Endothelial cell of umbilical vein (primary cell): ENCODE data around the gene DSCAML1. TPM values are rescaled to one million over a fixed set of nuclear protein-coding genes. Genes with fewer than 3 reads are reported as not detected.

Experiments used
- BruUV-seq: library from RNA; stranded (reverse); fragments of 400-500 nt; replicated peaks from 2 replicates; lab custom pipeline; 2021; lab: Mats Ljungman, UMichigan
- CTCF ChIA-PET: fragments of 300-600, 350-600 bp; sonication (Branson Sonifier 250); formaldehyde crosslinking; loops from one replicate; lab custom pipeline; 2021; ENCODE audit warnings: antibody characterized with exemption, inconsistent platforms; lab: Charles Lee
- POLR2A ChIA-PET: fragments of 300-600, 350-600 bp; sonication (Branson Sonifier 250); formaldehyde crosslinking; loops from one replicate; lab custom pipeline; 2021; ENCODE audit warnings: antibody characterized with exemption, inconsistent platforms; lab: Charles Lee
- DNase-seq: peaks from one replicate; pipeline ENCODE4 v3.0.0-alpha.2; 2011; ENCODE audit warnings: low read depth, low spot score
- FAIRE-seq: peaks from 2 replicates; lab custom pipeline; 2011; peaks lifted over from hg19 to GRCh38; lab: Jason Lieb, UNC
- H2AFZ ChIP-seq: 2 replicates; pipeline ENCODE4 v1.6.0; 2012; ENCODE audit warnings: low read depth, low read length, control low read depth, inconsistent platforms
- H3K27ac ChIP-seq: 2 replicates; pipeline ENCODE4 v1.5.1; 2011; ENCODE audit warnings: low read depth, mild to moderate bottlenecking, control low read depth, low read length, moderate library complexity; ENCODE audit not compliant: insufficient read depth
- H3K27me3 ChIP-seq, 2 experiments: 2 replicates each; pipeline versions ENCODE4 v1.6.0 to v1.6.1; 2011; ENCODE audit warnings: low read length in 2 of 2, mixed read lengths in 1 of 2; ENCODE audit not compliant: control insufficient read depth in 2 of 2, insufficient read depth in 2 of 2
- H3K36me3 ChIP-seq, 2 experiments: 2 replicates in 1 of 2; 3 replicates in 1 of 2; pipeline ENCODE4 v1.5.1; 2011; ENCODE audit warnings: low read length in 2 of 2, mild to moderate bottlenecking in 1 of 2, moderate library complexity in 1 of 2; ENCODE audit not compliant: control insufficient read depth in 2 of 2, insufficient read depth in 2 of 2; ENCODE audit errors: extremely low read depth in 1 of 2
- H3K4me1 ChIP-seq: 3 replicates; pipeline ENCODE4 v1.5.1; 2011; ENCODE audit warnings: mild to moderate bottlenecking, low read length; ENCODE audit not compliant: control insufficient read depth, insufficient read depth; ENCODE audit errors: extremely low read depth
- H3K4me2 ChIP-seq: 2 replicates; pipeline ENCODE4 v1.6.1; 2011; ENCODE audit warnings: low read length, control low read depth, mixed read lengths; ENCODE audit not compliant: insufficient read depth
- H3K4me3 ChIP-seq, 3 experiments: fragments of 200-600 bp in 1 of 3; sonication (generic), shearing (Covaris generic) in 1 of 3; replicated peaks in 1 of 3; 2 replicates each; pipeline ENCODE4 v1.5.1; 2011 to 2016; ENCODE audit warnings: control low read depth in 3 of 3, low read length in 3 of 3, mild to moderate bottlenecking in 2 of 3, inconsistent platforms in 1 of 3, low read depth in 1 of 3, moderate library complexity in 1 of 3; ENCODE audit not compliant: insufficient read depth in 1 of 3
- H3K79me2 ChIP-seq: 2 replicates; pipeline ENCODE4 v1.6.0; 2012; ENCODE audit warnings: low read length, inconsistent platforms; ENCODE audit not compliant: control insufficient read depth, insufficient read depth
- H3K9ac ChIP-seq: replicated peaks from 2 replicates; pipeline ENCODE3; 2011; ENCODE audit warnings: low read length, control low read depth; ENCODE audit not compliant: insufficient read depth; ENCODE audit errors: extremely low read depth
- H3K9me1 ChIP-seq: replicated peaks from 3 replicates; pipeline ENCODE4 v1.6.0; 2011; ENCODE audit warnings: mild to moderate bottlenecking, low read length; ENCODE audit not compliant: control insufficient read depth, insufficient read depth; ENCODE audit errors: extremely low read depth
- H3K9me3 ChIP-seq: replicated peaks from 2 replicates; pipeline ENCODE4 v1.5.1; 2012; ENCODE audit warnings: low read length, inconsistent platforms; ENCODE audit not compliant: control insufficient read depth, insufficient read depth
- H4K20me1 ChIP-seq: replicated peaks from 2 replicates; pipeline ENCODE3; 2011; ENCODE audit warnings: mild to moderate bottlenecking, low read length; ENCODE audit not compliant: control insufficient read depth, insufficient read depth; ENCODE audit errors: extremely low read depth
- EZH2 ChIP-seq: IDR thresholded peaks from 2 replicates; pipeline ENCODE4 v1.6.1; 2012; ENCODE audit warnings: borderline replicate concordance, low read depth, mild to moderate bottlenecking, moderate library complexity, low read length, inconsistent platforms; ENCODE audit not compliant: severe bottlenecking
- FOS ChIP-seq: IDR thresholded peaks from 2 replicates; pipeline ENCODE4 v1.6.1; 2011; ENCODE audit warnings: mild to moderate bottlenecking, low read length, moderate library complexity, borderline replicate concordance; ENCODE audit not compliant: insufficient read depth
- GATA2 ChIP-seq: IDR thresholded peaks from 2 replicates; pipeline ENCODE4 v1.7.0; 2011; ENCODE audit warnings: low read depth, mild to moderate bottlenecking, moderate library complexity, mixed read lengths, low read length; ENCODE audit not compliant: insufficient read length, insufficient read depth
- JUN ChIP-seq: IDR thresholded peaks from 2 replicates; pipeline ENCODE4 v1.6.1; 2011; ENCODE audit warnings: borderline replicate concordance, low read depth; ENCODE audit not compliant: insufficient read length, insufficient read depth
- MYC ChIP-seq: IDR thresholded peaks from one replicate; pipeline ENCODE4 v1.6.1; 2011; ENCODE audit warnings: mild to moderate bottlenecking, low read depth, low read length
- POLR2A ChIP-seq: IDR thresholded peaks from 2 replicates; pipeline ENCODE4 v1.6.1; 2012; ENCODE audit warnings: low read depth, mild to moderate bottlenecking, control low read depth, low read length
- POLR2AphosphoS5 ChIP-seq: IDR thresholded peaks from 2 replicates; pipeline ENCODE4 v1.6.1; 2012; ENCODE audit warnings: low read depth, mild to moderate bottlenecking, control low read depth, low read length, moderate library complexity; ENCODE audit not compliant: insufficient read depth
- dilution Hi-C: fragments of 300-500 bp; cut with MboI; formaldehyde crosslinking; loops from one replicate; pipeline ENCODE4 v1.15.0; 2019; ENCODE audit warnings: low sequenced_read_pairs; ENCODE audit not compliant: extremely low pct_ligation_motif_present
- intact Hi-C: fragments of 100-400 bp; cut with micrococcal nuclease; formaldehyde crosslinking; loops from one replicate; pipeline ENCODE4 v1.10.0; 2022
- polyA plus RNA-seq, 4 experiments: library from polyadenylated mRNA; depleted of rRNA in 3 of 4; stranded (reverse) in 3 of 4; unstranded in 1 of 4; fragments of >200 nt; gene quantifications; 2 replicates each; pipeline versions ENCODE4 v1.2.1 to v1.2.3, GENCODE V29; 2011 to 2012; ENCODE audit warnings: missing spikeins in 1 of 4
- total RNA-seq: library from RNA; stranded (reverse); gene quantifications from 2 replicates; pipeline ENCODE4 v1.2.3, GENCODE V29; 2021
- TF ChIP-seq, protein P1 (sequence below), 2 donors: IDR thresholded peaks; 1 replicate in 1 of 2; 2 replicates in 1 of 2; pipeline ENCODE4 v1.5.1; 2011; ENCODE audit warnings: low read length in 2 of 2, mild to moderate bottlenecking in 2 of 2, moderate library complexity in 2 of 2, control low read depth in 1 of 2, inconsistent platforms in 1 of 2, low read depth in 1 of 2; ENCODE audit not compliant: insufficient read depth in 1 of 2; ENCODE audit errors: extremely low read depth in 1 of 2
- TF ChIP-seq, protein P2 (sequence below): IDR thresholded peaks from 2 replicates; pipeline ENCODE4 v1.6.1; 2011; ENCODE audit not compliant: insufficient read depth, insufficient read length

DSCAML1 gene
- total and polyA plus RNA-seq, 2 donors (not counting 3 experiments of a cell fraction or from before 2014, with no cell fraction given): not detected

DNA sequence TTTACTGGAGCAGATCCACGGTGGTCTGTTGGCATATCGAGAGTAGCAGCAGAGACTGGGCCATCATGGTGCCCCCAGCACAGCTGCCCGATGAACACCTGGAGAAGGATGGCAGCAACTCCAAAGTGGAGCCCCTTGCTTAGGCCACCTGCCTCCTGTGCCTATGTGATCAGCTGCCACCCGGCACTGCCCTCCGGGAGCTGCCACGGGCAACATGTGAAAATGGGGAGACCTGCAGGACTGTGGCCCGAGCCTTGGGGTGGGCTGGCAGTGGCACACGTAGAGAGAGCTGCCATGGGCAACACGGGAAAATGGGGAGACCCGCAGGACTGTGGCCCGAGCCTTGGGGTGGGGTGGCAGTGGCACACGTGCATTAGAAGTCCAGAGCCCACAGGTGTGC is 24.4 kb upstream of the DSCAML1 start:
- Histone ChIP-seq H3K9me1 (no peaks in the 10 kb centered on the region), H3K4me3 (no peak overlapping the region), H2AFZ (no peak overlapping the region), H3K4me2 (no peak overlapping the region), H3K9me3 (no peaks in the 10 kb centered on the region), H4K20me1 (no peaks in the 10 kb centered on the region), H3K27me3 (no peaks in the 10 kb centered on the region), H3K36me3 (no peaks in the 10 kb centered on the region), H3K79me2 (no peaks in the 10 kb centered on the region), H3K9ac (no peak overlapping the region), H3K4me1 (peaks cover 39% of the 10 kb centered on the region), H3K27ac (no peak overlapping the region)
- intact Hi-C loops: no loop called here
- no TSS peak for BruUV-seq
- ChIA-PET CTCF (interaction anchor here (1.1 to 12.2 kb wide), 4 partner anchors 12 to 232 kb away, joined by 4 to 520 read pairs (median 111); no protein-coding TSS in a partner anchor), POLR2A (no interaction called here)
- dilution Hi-C loops: no loop called here
- DNase-seq (no peak), FAIRE-seq (no peak)
- TF ChIP-seq EZH2 (no peak), MYC (no peak), POLR2AphosphoS5 (no peak), FOS (no peak), JUN (no peak), POLR2A (no peak), GATA2 (no peak)
- TF ChIP-seq, protein P1, sequence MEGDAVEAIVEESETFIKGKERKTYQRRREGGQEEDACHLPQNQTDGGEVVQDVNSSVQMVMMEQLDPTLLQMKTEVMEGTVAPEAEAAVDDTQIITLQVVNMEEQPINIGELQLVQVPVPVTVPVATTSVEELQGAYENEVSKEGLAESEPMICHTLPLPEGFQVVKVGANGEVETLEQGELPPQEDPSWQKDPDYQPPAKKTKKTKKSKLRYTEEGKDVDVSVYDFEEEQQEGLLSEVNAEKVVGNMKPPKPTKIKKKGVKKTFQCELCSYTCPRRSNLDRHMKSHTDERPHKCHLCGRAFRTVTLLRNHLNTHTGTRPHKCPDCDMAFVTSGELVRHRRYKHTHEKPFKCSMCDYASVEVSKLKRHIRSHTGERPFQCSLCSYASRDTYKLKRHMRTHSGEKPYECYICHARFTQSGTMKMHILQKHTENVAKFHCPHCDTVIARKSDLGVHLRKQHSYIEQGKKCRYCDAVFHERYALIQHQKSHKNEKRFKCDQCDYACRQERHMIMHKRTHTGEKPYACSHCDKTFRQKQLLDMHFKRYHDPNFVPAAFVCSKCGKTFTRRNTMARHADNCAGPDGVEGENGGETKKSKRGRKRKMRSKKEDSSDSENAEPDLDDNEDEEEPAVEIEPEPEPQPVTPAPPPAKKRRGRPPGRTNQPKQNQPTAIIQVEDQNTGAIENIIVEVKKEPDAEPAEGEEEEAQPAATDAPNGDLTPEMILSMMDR (IDR thresholded peaks at IDR 0.05; ENCODE audit: extremely low read depth in 1 of 2, insufficient read depth in 1 of 2, low read depth in 1 of 2, low read length in 2 of 2): no peak
- TF ChIP-seq, protein P2, sequence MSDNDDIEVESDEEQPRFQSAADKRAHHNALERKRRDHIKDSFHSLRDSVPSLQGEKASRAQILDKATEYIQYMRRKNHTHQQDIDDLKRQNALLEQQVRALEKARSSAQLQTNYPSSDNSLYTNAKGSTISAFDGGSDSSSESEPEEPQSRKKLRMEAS: no peak
